T follicular helper cell (primary cell): ENCODE results near the gene CCL4L2.
"Not testable (repeated sequence)": the region's sequence is repeated elsewhere in the genome, so short reads cannot be mapped to it uniquely, and the experiment has no call there.

Source experiments
- DNase-seq: peaks from one replicate; pipeline ENCODE4 v3.0.0-alpha.2; 2020; ENCODE audit warnings: low read depth

CCL4L2 gene

GRCh38 chr17:36221581-36222100, 10.8 kb downstream of the CCL4L2 start:
- DNase-seq, result not testable (repeated sequence)

DNA sequence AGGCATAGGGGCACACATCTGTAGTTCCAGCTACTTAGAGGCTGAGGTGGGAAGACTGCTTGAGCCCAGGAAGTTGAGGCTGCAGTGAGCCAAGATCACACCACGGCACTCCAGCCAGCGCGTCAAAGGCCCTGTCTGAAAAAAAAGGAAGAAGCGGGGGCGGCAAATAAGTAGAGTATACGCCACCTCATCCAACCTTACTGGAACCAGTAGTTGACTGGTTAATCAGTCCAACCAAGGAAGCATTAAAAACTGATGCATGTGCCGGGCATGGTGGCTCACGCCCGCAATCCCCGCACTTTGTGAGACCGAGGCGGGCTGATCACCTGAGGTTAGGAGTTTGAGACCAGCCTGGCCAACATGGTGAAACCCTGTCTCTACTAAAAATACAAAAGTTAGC, 12.1 kb downstream of the CCL4L2 start:
- not testable (repeated sequence) for DNase-seq

- not testable (repeated sequence) for DNase-seq
Measured at GRCh38 chr17:36229644-36230043, 18.8 kb downstream of the CCL4L2 start.

- DNase-seq, result not testable (repeated sequence)
Measured at GRCh38 chr17:36242046-36242445, 31.2 kb downstream of the CCL4L2 start.
